ENCODE measurements around the gene ETFDH. TPM values are rescaled to one million over a fixed set of nuclear protein-coding genes. Genes with fewer than 3 reads are reported as not detected.
A peak's percentile ranks its signal among the peaks of the same experiment; 100 is the strongest.

The ETFDH gene
- total and polyA plus RNA-seq, 9 of the 15 experiments (the other 6 are each of a cell fraction or from before 2014, with no cell fraction given): 14.6 to 33.6 (median 25.9) TPM

GRCh38 chr4:158671915-158672806 lies at the start of gene ETFDH (continued):
- TF ChIP-seq TFAP4 (CRISPR knock-in tag; IDR thresholded peaks at IDR 0.05; ENCODE audit: borderline replicate concordance): peak; percentile 93
- TF ChIP-seq HIVEP1 (CRISPR knock-in tag; IDR thresholded peaks at IDR 0.05): no peak
- peak; percentile 67; the same call in 1 of the 2 replicates for TF ChIP-seq ZKSCAN1 (IDR thresholded peaks at IDR 0.05; ENCODE audit: low read depth, low read length)
- peak; percentile 100 for TF ChIP-seq CEBPG (CRISPR knock-in tag; IDR thresholded peaks at IDR 0.05)
- TF ChIP-seq CEBPG (tag; conservative IDR thresholded peaks at IDR 0.05 in 1 of 2, IDR thresholded peaks at IDR 0.05 in 1 of 2): peak; percentile 99 to 100
- no peak for TF ChIP-seq ZNF717 (CRISPR knock-in tag; IDR thresholded peaks at IDR 0.05)
- peak; percentile 100 for TF ChIP-seq CC2D1A (IDR thresholded peaks at IDR 0.05)
- no peak for TF ChIP-seq NFE2L1 (tag; IDR thresholded peaks at IDR 0.05; ENCODE audit: borderline replicate concordance, low read depth)
- TF ChIP-seq ZNF778 (CRISPR knock-in tag; IDR thresholded peaks at IDR 0.05): no peak
- TF ChIP-seq CBFA2T3 (IDR thresholded peaks at IDR 0.05): no peak; the same call in 1 of the 2 replicates
- TF ChIP-seq TCFL5 (CRISPR knock-in tag; conservative IDR thresholded peaks at IDR 0.05): no peak
- no peak for TF ChIP-seq ZSCAN29 (IDR thresholded peaks at IDR 0.05)
- TF ChIP-seq MYBL2 (IDR thresholded peaks at IDR 0.05; ENCODE audit: low read depth): no peak
- TF ChIP-seq MYBL2 (CRISPR knock-in tag; IDR thresholded peaks at IDR 0.05; ENCODE audit: borderline replicate concordance): no peak
- peak in 2 of 3 experiments; percentile 78 to 87 for TF ChIP-seq YY1 (IDR thresholded peaks at IDR 0.05; ENCODE audit: borderline replicate concordance in 1 of 3, control insufficient read depth in 1 of 3, extremely low read depth in 1 of 3, insufficient read depth in 3 of 3, insufficient read length in 1 of 3, insufficient replicate concordance in 2 of 3, low read depth in 1 of 3, low read length in 2 of 3)
- peak; percentile 59 for TF ChIP-seq SUPT5H (IDR thresholded peaks at IDR 0.05)
- no peak for TF ChIP-seq ETS2 (tag; IDR thresholded peaks at IDR 0.05; ENCODE audit: borderline replicate concordance, poor library complexity, severe bottlenecking)
- TF ChIP-seq ASH1L (IDR thresholded peaks at IDR 0.05; ENCODE audit: borderline replicate concordance, low read depth, partially characterized antibody): peak; percentile 43
- peak; percentile 100 for TF ChIP-seq ATF3 (IDR thresholded peaks at IDR 0.05)
- peak; percentile 100 for TF ChIP-seq ATF3 (CRISPR knock-in tag; conservative IDR thresholded peaks at IDR 0.05)
- TF ChIP-seq FOXO4 (CRISPR knock-in tag; IDR thresholded peaks at IDR 0.05): no peak
- TF ChIP-seq PTTG1 (tag; IDR thresholded peaks at IDR 0.05; ENCODE audit: low read depth): no peak
- TF ChIP-seq EP300 (IDR thresholded peaks at IDR 0.05; ENCODE audit: low read length): no peak
- no peak for TF ChIP-seq ARHGAP35 (IDR thresholded peaks at IDR 0.05; ENCODE audit: partially characterized antibody)

Measured in K562 (cell line).